Posterior cingulate gyrus (tissue), 11 donors: ENCODE measurements around the gene CYP27B1.
A peak's percentile ranks its signal among the peaks of the same experiment; 100 is the strongest.

ENCODE experiments used
- DNase-seq, 10 donors: peaks; one replicate each; pipeline versions ENCODE4 v3.0.0 to v3.0.0-alpha.2; 2020 to 2021; ENCODE audit warnings: mixed read lengths in 3 of 10
- intact Hi-C: fragments of 100-400 bp; cut with DNase I; formaldehyde crosslinking; loops from one replicate; pipeline ENCODE4 v1.15.1; 2023

Gene CYP27B1

GRCh38 chr12:57766464-57767304, at the start of gene CYP27B1:
Gene CYP27B1 (minus strand): TSS chr12:57767078. CDS start chr12:57767041, 37 bp downstream.
- intact Hi-C loops: no loop called here

GRCh38 chr12:57816001-57816854, 49.4 kb upstream of the CYP27B1 start:
- peak in 1 of 10 donors; percentile 25 for DNase-seq
- intact Hi-C loops: no loop called here

More at GRCh38 chr12:57766464-57767304, at the start of gene CYP27B1:
- peak in 1 of 10 donors; percentile 74 for DNase-seq

- intact Hi-C loops: no loop called here
- DNase-seq: peak in 1 of 10 donors; percentile 75
Observed at GRCh38 chr12:57815177-57816000, 48.5 kb upstream of the CYP27B1 start.

GRCh38 chr12:57813971-57814772, 47.3 kb upstream of the CYP27B1 start:
- intact Hi-C loops: no loop called here
- DNase-seq: peak in 1 of 10 donors; percentile 84

GRCh38 chr12:57813111-57813970, 46.5 kb upstream of the CYP27B1 start:
- intact Hi-C loops: no loop called here
- DNase-seq: peak in 1 of 10 donors; percentile 61

GRCh38 chr12:57811028-57811755, 44.3 kb upstream of the CYP27B1 start:
- intact Hi-C loops: no loop called here
- peak in 1 of 10 donors; percentile 53 for DNase-seq

GRCh38 chr12:57810450-57810849, 43.6 kb upstream of the CYP27B1 start:
- DNase-seq: peak in 1 of 10 donors; percentile 25
- intact Hi-C loops: no loop called here

GRCh38 chr12:57809425-57809824, 42.5 kb upstream of the CYP27B1 start:
- intact Hi-C loops: no loop called here

GRCh38 chr12:57808351-57808750, 41.5 kb upstream of the CYP27B1 start:
- intact Hi-C loops: no loop called here
- DNase-seq: peak in 1 of 10 donors; percentile 57

More at GRCh38 chr12:57809425-57809824, 42.5 kb upstream of the CYP27B1 start:
- no peak for DNase-seq

- DNase-seq: peak in 1 of 10 donors; percentile 40
- intact Hi-C loops: no loop called here
Observed at GRCh38 chr12:57807285-57807684, 40.4 kb upstream of the CYP27B1 start.

- DNase-seq: no peak
- intact Hi-C loops: no loop called here
Observed at GRCh38 chr12:57806677-57807076, 39.8 kb upstream of the CYP27B1 start.

GRCh38 chr12:57803319-57803893, 36.5 kb upstream of the CYP27B1 start:
- DNase-seq: peak in 5 of 10 donors; percentile 30 to 89 (median 51)
- intact Hi-C loops: no loop called here

- intact Hi-C loops: no loop called here
- no peak for DNase-seq
Observed at GRCh38 chr12:57802607-57803006, 35.7 kb upstream of the CYP27B1 start.

- no peak for DNase-seq
- intact Hi-C loops: no loop called here
Observed at GRCh38 chr12:57800965-57801364, 34.1 kb upstream of the CYP27B1 start.

GRCh38 chr12:57797933-57798332, 31.1 kb upstream of the CYP27B1 start:
- DNase-seq: peak in 1 of 10 donors; percentile 17
- intact Hi-C loops: no loop called here

GRCh38 chr12:57796996-57797395, 30.1 kb upstream of the CYP27B1 start:
- DNase-seq: no peak
- intact Hi-C loops: no loop called here

- intact Hi-C loops: no loop called here
- DNase-seq: no peak
Observed at GRCh38 chr12:57795354-57795753, 28.5 kb upstream of the CYP27B1 start.
